T47D (cell line): ENCODE measurements around the gene SIGLEC8.

Experiments used
- DNase-seq, 2 experiments: peaks; one replicate each; pipeline versions ENCODE4 v3.0.0 to v3.0.0-alpha.2; 2011 to 2012; ENCODE audit warnings: low read depth in 1 of 2, low spot score in 1 of 2
- JUND ChIP-seq: IDR thresholded peaks from 2 replicates; pipeline ENCODE4 v1.6.1; 2012; ENCODE audit warnings: low read depth
- in situ Hi-C: cut with HindIII; loops from 2 replicates; pipeline ENCODE4 v1.10.0; 2016; ENCODE audit warnings: low sequenced_read_pairs, low pct_unique_long_range_greater_than_20kb

SIGLEC8 gene

GRCh38 chr19:51485960-51486660 is 27.9 kb upstream of the SIGLEC8 start:
- no peak for DNase-seq
- in situ Hi-C loops: no loop called here
- TF ChIP-seq JUND: no peak

GRCh38 chr19:51480590-51480989 is 22.3 kb upstream of the SIGLEC8 start:
- TF ChIP-seq JUND: no peak
- DNase-seq: peak in 1 of 2 experiments; percentile 75
- in situ Hi-C loops: no loop called here

DNA sequence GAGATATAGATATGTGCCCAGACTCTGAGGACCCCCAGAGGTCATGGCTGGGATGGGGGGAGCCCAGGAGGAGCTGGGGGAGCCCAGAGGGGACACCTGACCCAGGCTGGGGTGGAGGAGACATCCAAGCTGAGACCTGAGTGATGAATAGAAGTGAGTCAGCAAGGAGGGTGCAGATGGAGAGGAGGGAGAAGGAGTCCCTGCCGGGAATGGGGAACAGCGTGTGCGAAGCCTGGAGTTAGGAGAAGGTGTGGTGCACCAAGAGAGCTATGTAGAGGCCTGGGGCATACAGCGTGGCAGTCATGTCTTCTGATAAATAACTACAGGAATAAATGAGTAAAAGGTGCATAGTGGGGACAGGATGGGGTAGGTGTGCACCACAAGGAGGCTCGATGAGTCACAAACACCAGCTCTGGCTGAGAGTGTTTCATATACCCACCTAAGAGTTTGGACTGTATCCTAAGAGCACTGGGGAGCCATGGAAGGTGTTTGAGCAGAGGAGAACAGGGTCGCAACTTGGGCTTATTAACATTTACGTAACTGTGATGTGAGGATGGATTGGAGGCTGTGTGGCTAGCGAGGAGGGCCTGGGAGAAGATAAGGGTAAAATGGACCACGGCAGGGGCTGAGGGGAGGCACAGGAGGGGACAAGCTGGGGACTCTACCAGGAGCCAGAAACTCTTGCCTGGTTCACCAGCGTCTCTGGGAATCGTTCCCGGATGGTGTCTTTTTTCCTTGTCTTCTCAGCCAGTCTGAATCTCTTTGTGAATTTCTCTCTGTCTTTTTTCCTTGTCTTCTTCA is 21.5 kb upstream of the SIGLEC8 start:
- in situ Hi-C loops: no loop called here

GRCh38 chr19:51478381-51479234 is 20.4 kb upstream of the SIGLEC8 start, which contains the start of gene CEACAM18:
TSS of gene CEACAM18 (plus strand) at chr19:51478539.
- DNase-seq: no peak
- TF ChIP-seq JUND: no peak
- in situ Hi-C loops: no loop called here

More for the DNA sequence above, 21.5 kb upstream of the SIGLEC8 start:
- DNase-seq: no peak
- no peak for TF ChIP-seq JUND

DNA sequence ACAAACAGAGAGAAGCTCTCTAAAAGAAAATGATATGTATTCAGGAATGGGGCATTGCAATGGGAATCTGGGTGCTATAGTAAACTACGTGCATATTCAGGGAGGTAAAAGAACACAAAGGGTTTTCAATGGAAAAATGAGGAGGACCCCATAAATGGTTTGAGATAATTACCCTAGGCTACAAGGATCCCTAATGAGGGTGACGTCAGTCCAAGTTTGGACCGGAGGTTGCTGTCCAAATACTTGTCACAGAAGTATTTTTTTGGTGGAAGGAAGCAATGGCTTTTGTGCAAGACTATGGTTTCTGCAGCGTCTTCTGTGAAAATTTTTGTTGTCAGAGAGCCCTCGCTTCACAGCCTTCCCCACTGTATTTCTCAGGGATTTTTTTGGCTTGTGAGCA is 19.1 kb upstream of the SIGLEC8 start:
- in situ Hi-C loops: no loop called here
- DNase-seq: no peak
- no peak for TF ChIP-seq JUND

DNA sequence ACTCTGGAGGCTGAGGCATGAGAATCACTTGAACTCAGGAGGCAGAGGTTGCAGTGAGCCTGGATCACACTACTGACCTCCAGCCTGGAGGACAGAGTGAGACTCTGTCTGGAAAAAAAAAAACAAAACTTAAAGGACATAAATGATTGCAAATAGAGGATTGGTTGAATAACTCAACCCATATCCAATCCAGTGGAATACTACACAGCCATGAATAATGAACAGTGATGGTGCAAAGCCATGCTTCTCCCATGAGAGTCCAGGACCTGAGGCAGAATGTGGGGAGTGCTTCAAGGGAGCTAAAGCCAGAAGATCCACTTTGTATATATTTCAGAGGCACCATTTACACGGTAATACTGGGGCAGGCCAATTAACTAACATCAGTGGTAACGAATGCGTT is 17.9 kb upstream of the SIGLEC8 start:
- in situ Hi-C loops: no loop called here
- DNase-seq: no peak
- TF ChIP-seq JUND: no peak

DNA sequence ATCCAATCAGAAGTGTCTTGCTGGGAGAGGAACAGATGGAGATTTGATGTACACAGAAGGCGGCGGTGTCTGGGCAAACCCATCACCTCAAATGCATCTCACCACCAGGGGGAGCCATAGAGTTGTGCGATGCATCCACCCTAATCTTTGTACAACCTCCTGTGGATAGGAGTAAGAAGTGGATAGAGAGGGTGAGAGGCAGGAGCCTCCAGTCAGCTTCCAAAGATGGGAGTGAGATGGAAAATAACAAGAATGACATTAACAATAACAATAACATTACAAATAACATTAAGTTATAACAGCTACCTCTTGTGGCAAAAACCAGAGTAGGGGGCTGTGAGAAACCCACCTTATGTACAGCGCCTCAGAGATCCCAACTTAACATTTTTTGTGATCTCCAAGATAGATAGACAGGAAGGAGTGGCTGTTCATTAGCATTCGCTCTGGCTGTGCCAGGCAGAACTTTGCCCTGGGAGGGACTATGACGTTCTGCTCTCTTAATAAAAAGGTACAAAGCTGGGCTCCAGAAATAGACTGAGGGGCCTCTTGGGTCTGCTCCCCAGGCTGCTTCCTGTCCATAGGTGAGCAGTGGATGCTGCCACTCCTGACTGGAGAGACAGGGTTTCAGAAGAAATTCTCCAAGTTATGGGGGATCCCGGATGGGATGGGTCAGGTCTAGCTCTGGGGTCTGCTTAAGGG is 14.9 kb upstream of the SIGLEC8 start:
- DNase-seq: peak; percentile 47 to 79
- in situ Hi-C loops: no loop called here
- no peak for TF ChIP-seq JUND

GRCh38 chr19:51472607-51473006 is 14.4 kb upstream of the SIGLEC8 start:
- TF ChIP-seq JUND: no peak
- no peak for DNase-seq
- in situ Hi-C loops: no loop called here

GRCh38 chr19:51471527-51471926 is 13.3 kb upstream of the SIGLEC8 start:
- DNase-seq: no peak
- TF ChIP-seq JUND: no peak
- in situ Hi-C loops: no loop called here

GRCh38 chr19:51470966-51471365 is 12.7 kb upstream of the SIGLEC8 start:
- no peak for TF ChIP-seq JUND
- DNase-seq: no peak
- in situ Hi-C loops: no loop called here

DNA sequence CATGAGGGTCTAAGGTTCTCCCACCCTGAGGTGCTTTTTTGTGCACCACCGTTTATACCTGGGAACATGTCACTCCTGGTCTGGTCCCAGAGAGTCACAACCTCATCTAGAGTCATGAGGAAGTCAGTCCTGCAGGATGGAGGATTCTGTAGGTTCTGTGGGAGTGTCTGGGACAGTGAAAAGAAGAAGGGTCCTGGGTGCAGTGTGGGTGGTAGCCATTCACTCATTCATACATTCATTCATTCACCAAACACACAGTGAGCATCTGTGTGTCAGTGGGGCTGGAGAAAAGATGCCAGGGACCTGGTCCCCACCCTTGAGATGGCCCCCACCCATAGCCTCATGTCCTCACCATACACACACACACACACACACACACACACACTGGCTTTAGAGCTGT is 11.4 kb upstream of the SIGLEC8 start:
- in situ Hi-C loops: no loop called here
- no peak for TF ChIP-seq JUND
- no peak for DNase-seq

DNA sequence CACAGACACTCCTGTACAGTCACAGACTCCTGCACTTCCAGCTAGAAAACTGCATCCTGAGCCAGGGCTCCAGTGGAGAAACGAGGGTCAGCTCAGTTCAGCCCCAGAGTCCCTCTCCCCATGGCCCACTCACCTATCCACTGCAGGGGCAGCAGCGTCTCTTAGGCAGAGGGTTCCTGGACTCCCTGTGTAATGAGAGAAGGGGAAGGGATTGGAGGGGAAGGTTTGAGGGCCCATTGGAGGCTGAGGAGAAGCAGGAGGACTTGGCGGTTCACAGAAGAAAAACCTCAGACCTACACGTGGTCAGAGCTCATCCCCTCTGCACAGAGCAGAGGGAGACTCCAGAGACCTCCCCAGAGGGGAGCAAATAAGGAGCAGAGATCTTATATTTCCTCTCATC is 10.9 kb upstream of the SIGLEC8 start:
- in situ Hi-C loops: no loop called here
- TF ChIP-seq JUND: no peak
- no peak for DNase-seq
